Osteocyte (in vitro differentiated cells): ENCODE measurements around the gene SLC25A24. TPM values are rescaled to one million over a fixed set of nuclear protein-coding genes. Genes with fewer than 3 reads are reported as not detected.
A peak's percentile ranks its signal among the peaks of the same experiment; 100 is the strongest.

Source experiments
- DNase-seq: peaks from one replicate; pipeline ENCODE4 v3.0.0; 2021; ENCODE audit warnings: mixed read lengths; ENCODE audit not compliant: unreplicated experiment; ENCODE audit errors: extremely low spot score
- H3K27ac Mint-ChIP-seq: one replicate; pipeline ENCODE4 v1.8.0; 2021; ENCODE audit warnings: mild to moderate bottlenecking, mixed read lengths; ENCODE audit not compliant: unreplicated experiment
- H3K27me3 Mint-ChIP-seq: one replicate; pipeline ENCODE4 v1.8.0; 2021; ENCODE audit warnings: mixed read lengths; ENCODE audit not compliant: unreplicated experiment
- H3K36me3 Mint-ChIP-seq: one replicate; pipeline ENCODE4 v1.8.0; 2021; ENCODE audit warnings: mixed read lengths; ENCODE audit not compliant: unreplicated experiment
- H3K4me1 Mint-ChIP-seq: one replicate; pipeline ENCODE4 v1.8.0; 2021; ENCODE audit warnings: mixed read lengths; ENCODE audit not compliant: unreplicated experiment
- H3K4me3 Mint-ChIP-seq: one replicate; pipeline ENCODE4 v1.8.0; 2021; ENCODE audit warnings: mild to moderate bottlenecking, moderate library complexity, mixed read lengths; ENCODE audit not compliant: unreplicated experiment
- H3K9me3 Mint-ChIP-seq: one replicate; pipeline ENCODE4 v1.8.0; 2021; ENCODE audit warnings: mixed read lengths; ENCODE audit not compliant: unreplicated experiment
- CTCF ChIP-seq: fragments of 200-600 bp; sonication (generic); IDR thresholded peaks from 2 replicates; pipeline ENCODE4 v1.5.0; 2021; ENCODE audit warnings: antibody characterized with exemption, mild to moderate bottlenecking, moderate library complexity
- total RNA-seq: library from RNA; stranded (reverse); gene quantifications from 2 replicates; pipeline ENCODE4 v1.2.1, GENCODE V29; 2021

The SLC25A24 gene
- total RNA-seq, 1 donor from 2014 or later, result 41.3 TPM

GRCh38 chr1:108201687-108202086 lies 1.5 kb upstream of the SLC25A24 start:
- Mint-ChIP-seq H3K4me3 (no peak overlapping the region), H3K36me3 (peaks cover 18% of the 10 kb centered on the region), H3K27me3 (peaks cover 14% of the 10 kb centered on the region), H3K9me3 (peaks cover 11% of the 10 kb centered on the region), H3K4me1 (peaks cover 32% of the 10 kb centered on the region), H3K27ac (no peak overlapping the region)
- TF ChIP-seq CTCF, result no peak
- no peak for DNase-seq

GRCh38 chr1:108200687-108201051 lies 526 bp upstream of the SLC25A24 start:
- Mint-ChIP-seq H3K9me3 (peaks cover 11% of the 10 kb centered on the region), H3K36me3 (peaks cover 26% of the 10 kb centered on the region), H3K27me3 (peaks cover 4% of the 10 kb centered on the region), H3K4me3 (peak overlapping the region; percentile 91), H3K4me1 (peaks cover 35% of the 10 kb centered on the region), H3K27ac (peak overlapping the region; percentile 86)
- no peak for DNase-seq
- peak; percentile 37 for TF ChIP-seq CTCF

- DNase-seq, result no peak
- peaks cover 10% of the 10 kb centered on the region for H3K9me3 Mint-ChIP-seq
- H3K27me3 Mint-ChIP-seq, result no peaks in the 10 kb centered on the region
- peak overlapping the region; percentile 93 for H3K4me3 Mint-ChIP-seq
- peaks cover 34% of the 10 kb centered on the region for H3K36me3 Mint-ChIP-seq
- TF ChIP-seq CTCF, result no peak
- peak overlapping the region; percentile 95 for H3K27ac Mint-ChIP-seq
- H3K4me1 Mint-ChIP-seq, result peaks cover 39% of the 10 kb centered on the region
These were observed 897 bp downstream of the SLC25A24 start for GRCh38 chr1:108199201-108199691.

- peaks cover 7% of the 10 kb centered on the region for H3K9me3 Mint-ChIP-seq
- no peak overlapping the region for H3K27ac Mint-ChIP-seq
- no peak for DNase-seq
- no peak for TF ChIP-seq CTCF
- H3K27me3 Mint-ChIP-seq, result no peaks in the 10 kb centered on the region
- peaks cover 46% of the 10 kb centered on the region for H3K36me3 Mint-ChIP-seq
- H3K4me3 Mint-ChIP-seq, result no peak overlapping the region
- H3K4me1 Mint-ChIP-seq, result peaks cover 46% of the 10 kb centered on the region
These were observed 6.1 kb downstream of the SLC25A24 start for GRCh38 chr1:108194051-108194450.

GRCh38 chr1:108193333-108193732 lies 6.8 kb downstream of the SLC25A24 start:
- H3K27me3 Mint-ChIP-seq, result no peaks in the 10 kb centered on the region

More at GRCh38 chr1:108193333-108193732, 6.8 kb downstream of the SLC25A24 start:
- Mint-ChIP-seq H3K9me3 (peaks cover 7% of the 10 kb centered on the region), H3K36me3 (peaks cover 52% of the 10 kb centered on the region), H3K27ac (no peak overlapping the region), H3K4me1 (peaks cover 39% of the 10 kb centered on the region), H3K4me3 (no peak overlapping the region)
- no peak for DNase-seq
- no peak for TF ChIP-seq CTCF
